ENCODE measurements around the gene AATK.

GRCh38 chr17:81150377-81151077, 15.5 kb downstream of the AATK start:
- no peak for TF ChIP-seq CTCF (conservative IDR thresholded peaks at IDR 0.05; ENCODE audit: low read depth in 2 of 2)
- TF ChIP-seq POLR2AphosphoS5 (IDR thresholded peaks at IDR 0.05; ENCODE audit: low read depth): no peak
- TF ChIP-seq EZH2 (IDR thresholded peaks at IDR 0.05; ENCODE audit: low read depth, unreplicated experiment): no peak
- TF ChIP-seq JUNB (IDR thresholded peaks at IDR 0.05; ENCODE audit: unreplicated experiment): no peak
- no peak for TF ChIP-seq EZH2phosphoT487 (IDR thresholded peaks at IDR 0.05; ENCODE audit: unreplicated experiment)
- TF ChIP-seq STAT1 (IDR thresholded peaks at IDR 0.05; ENCODE audit: unreplicated experiment): no peak
- TF ChIP-seq NANOG (IDR thresholded peaks at IDR 0.05; ENCODE audit: borderline replicate concordance): no peak
- TF ChIP-seq REST (IDR thresholded peaks at IDR 0.05; ENCODE audit: unreplicated experiment): no peak

Measured in GM23338 (cell line).